GM21447 (cell line): ENCODE results near the gene SLC45A3.

Source experiments
- ATAC-seq: cut with Tn5 transposase; IDR thresholded peaks from one replicate; pipeline ENCODE4 v1.9.1; 2021; ENCODE audit not compliant: unreplicated experiment

SLC45A3 gene

GRCh38 chr1:205669341-205670149 lies 10.8 kb downstream of the SLC45A3 start:
- peak; percentile 27 for ATAC-seq

- ATAC-seq = peak; percentile 24
These were observed 11.4 kb downstream of the SLC45A3 start for GRCh38 chr1:205668951-205669340.

GRCh38 chr1:205667909-205668643 lies 12.2 kb downstream of the SLC45A3 start:
- ATAC-seq = no peak

GRCh38 chr1:205666372-205667166 lies 13.7 kb downstream of the SLC45A3 start:
- no peak for ATAC-seq

- peak; percentile 30 for ATAC-seq
These were observed 14.9 kb downstream of the SLC45A3 start for GRCh38 chr1:205665201-205666045.

- no peak for ATAC-seq
These were observed 15.8 kb downstream of the SLC45A3 start for GRCh38 chr1:205664399-205665017.

GRCh38 chr1:205663286-205663936 lies 16.9 kb downstream of the SLC45A3 start:
- no peak for ATAC-seq

- ATAC-seq = no peak
These were observed 17.5 kb downstream of the SLC45A3 start for GRCh38 chr1:205662791-205663190.

GRCh38 chr1:205662135-205662738 lies 18.1 kb downstream of the SLC45A3 start:
- no peak for ATAC-seq

- no peak for ATAC-seq
These were observed 18.7 kb downstream of the SLC45A3 start for GRCh38 chr1:205661429-205662134.

- ATAC-seq = no peak
These were observed 19.9 kb downstream of the SLC45A3 start for GRCh38 chr1:205660361-205660760.

GRCh38 chr1:205658943-205659581 lies 21.2 kb downstream of the SLC45A3 start:
- peak; percentile 75 for ATAC-seq

- no peak for ATAC-seq
These were observed 24.1 kb downstream of the SLC45A3 start for GRCh38 chr1:205656236-205656635.

- no peak for ATAC-seq
These were observed 27.3 kb downstream of the SLC45A3 start for GRCh38 chr1:205652984-205653383.

- no peak for ATAC-seq
These were observed 30.1 kb downstream of the SLC45A3 start for GRCh38 chr1:205650241-205650640.

GRCh38 chr1:205645519-205645918 lies 34.8 kb downstream of the SLC45A3 start:
- ATAC-seq = no peak

GRCh38 chr1:205642679-205643307 lies 37.5 kb downstream of the SLC45A3 start:
- ATAC-seq = no peak

- ATAC-seq = no peak
These were observed 40.7 kb downstream of the SLC45A3 start for GRCh38 chr1:205639567-205639966.
